Heart right ventricle (tissue), 16 donors: ENCODE measurements around the gene RAB22A. TPM values are rescaled to one million over a fixed set of nuclear protein-coding genes. Genes with fewer than 3 reads are reported as not detected.
"Not testable (repeated sequence)": the region's sequence is repeated elsewhere in the genome, so short reads cannot be mapped to it uniquely, and the experiment has no call there.

Experiments used
- ATAC-seq, 8 donors: fragments of 200-7000 bp; cut with Tn5 transposase; one replicate each; pipeline ENCODE4 v1.9.1; 2020; ENCODE audit warnings: mild to moderate bottlenecking in 8 of 8, moderate library complexity in 8 of 8, moderate number of reproducible peaks in 1 of 8
- DNase-seq, 2 donors: peaks; one replicate each; pipeline ENCODE4 v3.0.0-alpha.2; 2020
- H3K27ac ChIP-seq, 10 donors: fragments of 200-600 bp; sonication (generic) in 2 of 10; one replicate each; pipeline versions ENCODE4 v1.5.0 to v1.8.0; 2020 to 2022; ENCODE audit warnings: mild to moderate bottlenecking in 3 of 10
- H3K27me3 ChIP-seq, 7 donors: fragments of 200-600 bp; one replicate each; pipeline ENCODE4 v1.8.0; 2021 to 2022; ENCODE audit warnings: mild to moderate bottlenecking in 2 of 7
- H3K36me3 ChIP-seq, 9 donors: fragments of 200-600 bp; sonication (generic) in 1 of 9; one replicate each; pipeline versions ENCODE4 v1.5.0 to v1.8.0; 2020 to 2022; ENCODE audit warnings: mild to moderate bottlenecking in 2 of 9
- H3K4me1 ChIP-seq, 9 donors: fragments of 200-600 bp; sonication (generic) in 1 of 9; one replicate each; pipeline versions ENCODE4 v1.5.0 to v1.8.0; 2020 to 2022; ENCODE audit warnings: mild to moderate bottlenecking in 4 of 9
- H3K4me3 ChIP-seq, 10 donors: fragments of 200-600 bp; sonication (generic) in 2 of 10; one replicate each; pipeline versions ENCODE4 v1.5.0 to v1.8.0; 2020 to 2022; ENCODE audit warnings: mild to moderate bottlenecking in 7 of 10, moderate library complexity in 2 of 10
- H3K9me3 ChIP-seq, 11 donors: fragments of 200-600 bp in 10 of 11; sonication (generic) in 2 of 11; one replicate each; pipeline versions ENCODE4 v1.5.0 to v1.8.0; 2013 to 2022; ENCODE audit warnings: mild to moderate bottlenecking in 2 of 11, control low read depth in 1 of 11, moderate library complexity in 1 of 11
- WGBS, 2 donors: extraction: QIAGEN DNeasy Blood & Tissue Kit; methylation state at CpG; one replicate each; pipeline ENCODE4 v1.1.7; 2013; ENCODE audit warnings: inconsistent platforms in 1 of 2; 5-methylcytosine and 5-hydroxymethylcytosine counted together
- intact Hi-C, 10 donors: fragments of 100-400 bp; cut with DNase I; formaldehyde crosslinking; loops; one replicate each; pipeline versions ENCODE4 v1.11.1 to v1.14.2; 2022
- polyA plus RNA-seq, 2 donors: library from polyadenylated mRNA; stranded (reverse); fragments of 200-250 nt; gene quantifications; one replicate each; pipeline ENCODE4 v1.2.3, GENCODE V29; 2013
- total RNA-seq, 10 donors: library from RNA; stranded (reverse); fragmentation: NEBNext Ultra II Directional in 3 of 10; extraction: Animal tissue kit (Norgen Biotek cat#: 25700) in 3 of 10; gene quantifications; one replicate each; pipeline versions ENCODE4 v1.2.1 to v1.2.4, GENCODE V29; 2021 to 2023
- TF ChIP-seq, protein P1 (sequence below), 9 donors: fragments of 200-600 bp; sonication (generic) in 2 of 9; IDR thresholded peaks; one replicate each; pipeline versions ENCODE4 v1.5.0 to v1.8.0; 2021 to 2022; ENCODE audit warnings: antibody characterized with exemption in 9 of 9, mild to moderate bottlenecking in 5 of 9, moderate library complexity in 1 of 9
- donor health status: Arrhythmogenic right ventricular cardiomyopathy.
- donor health status: ischemic (EF 13 %, LVEDD 7.1; RV severe dilation, severe dysfunction).
- donor health status: healthy with polysubstance abuse.
- donor health status: DM: no; HTN: yes; CAD: no.
- donor health status: DM: no; HTN: no; CAD: no.
- donor health status: ischemic (EF 25% LVEDD 6.9; RV normal size, moderate dysfunction).
- donor health status: ischemic (EF 25% LVEDD 5.7; RV mildly dilated, moderate dysfunction).
- donor health status: healthy.
- donor health status: DM: yes; HTN: yes; CAD: no.
- donor health status: Ischemic cardiomyopathy.
- donor health status: ischemic (EF 35%, LVEDD 5.7; RV mildly dilated, moderate dysfunction).
- donor health status: nonischemic (EF 11% LVEDD 7.7; RV severe dilation, severe dysfunction).
- donor health status: DM: yes; HTN: yes; CAD: no.
- donor health status: PGD.
- donor health status: ischemic (EF 29% LVEDD 5.4; RV normal size, mild dysfunction).
- donor health status: nonischemic (EF 23%, LVEDD 6.1; RV moderate dilation, normal function).

Gene RAB22A
- total and polyA plus RNA-seq, 12 donors, result 4.2 to 8.5 (median 6.8) TPM

DNA sequence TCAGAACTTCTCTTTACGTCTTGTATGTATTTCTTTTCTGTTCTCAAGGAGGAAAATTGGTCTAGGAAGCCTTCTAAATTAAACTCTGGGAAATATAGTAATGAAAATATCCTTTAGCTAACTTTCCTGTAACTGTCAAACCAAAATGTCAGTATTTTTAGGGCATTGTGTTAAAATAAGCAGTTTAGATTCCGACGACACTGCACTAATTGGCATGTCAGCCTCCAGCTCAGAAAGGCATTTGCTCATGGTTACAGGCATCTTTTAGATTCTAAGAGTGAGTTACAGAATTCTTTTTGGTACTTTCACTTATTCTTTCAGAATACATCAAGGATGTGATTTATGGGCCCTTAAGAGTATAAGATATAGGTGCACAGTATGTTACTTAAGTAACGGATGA is 53.5 kb downstream of the RAB22A start:
- no peaks in the 10 kb centered on the region for H3K27me3 ChIP-seq
- DNase-seq (no peak), ATAC-seq (no peak)
- no peak overlapping the region for H3K4me3 ChIP-seq
- no peak overlapping the region for H3K27ac ChIP-seq
- intact Hi-C loops, result no loop called here
- TF ChIP-seq, protein P1, sequence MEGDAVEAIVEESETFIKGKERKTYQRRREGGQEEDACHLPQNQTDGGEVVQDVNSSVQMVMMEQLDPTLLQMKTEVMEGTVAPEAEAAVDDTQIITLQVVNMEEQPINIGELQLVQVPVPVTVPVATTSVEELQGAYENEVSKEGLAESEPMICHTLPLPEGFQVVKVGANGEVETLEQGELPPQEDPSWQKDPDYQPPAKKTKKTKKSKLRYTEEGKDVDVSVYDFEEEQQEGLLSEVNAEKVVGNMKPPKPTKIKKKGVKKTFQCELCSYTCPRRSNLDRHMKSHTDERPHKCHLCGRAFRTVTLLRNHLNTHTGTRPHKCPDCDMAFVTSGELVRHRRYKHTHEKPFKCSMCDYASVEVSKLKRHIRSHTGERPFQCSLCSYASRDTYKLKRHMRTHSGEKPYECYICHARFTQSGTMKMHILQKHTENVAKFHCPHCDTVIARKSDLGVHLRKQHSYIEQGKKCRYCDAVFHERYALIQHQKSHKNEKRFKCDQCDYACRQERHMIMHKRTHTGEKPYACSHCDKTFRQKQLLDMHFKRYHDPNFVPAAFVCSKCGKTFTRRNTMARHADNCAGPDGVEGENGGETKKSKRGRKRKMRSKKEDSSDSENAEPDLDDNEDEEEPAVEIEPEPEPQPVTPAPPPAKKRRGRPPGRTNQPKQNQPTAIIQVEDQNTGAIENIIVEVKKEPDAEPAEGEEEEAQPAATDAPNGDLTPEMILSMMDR (IDR thresholded peaks at IDR 0.05), result no peak
- H3K36me3 ChIP-seq, result peaks cover 0 to 92% (median 0%) of the 10 kb centered on the region in 9 donors
- H3K9me3 ChIP-seq, result no peaks in the 10 kb centered on the region
- H3K4me1 ChIP-seq, result peaks cover 0 to 15% (median 11%) of the 10 kb centered on the region in 9 donors
- WGBS, 2 donors, result 94% methylated on average over 4 of the region's 4 CpGs

DNA sequence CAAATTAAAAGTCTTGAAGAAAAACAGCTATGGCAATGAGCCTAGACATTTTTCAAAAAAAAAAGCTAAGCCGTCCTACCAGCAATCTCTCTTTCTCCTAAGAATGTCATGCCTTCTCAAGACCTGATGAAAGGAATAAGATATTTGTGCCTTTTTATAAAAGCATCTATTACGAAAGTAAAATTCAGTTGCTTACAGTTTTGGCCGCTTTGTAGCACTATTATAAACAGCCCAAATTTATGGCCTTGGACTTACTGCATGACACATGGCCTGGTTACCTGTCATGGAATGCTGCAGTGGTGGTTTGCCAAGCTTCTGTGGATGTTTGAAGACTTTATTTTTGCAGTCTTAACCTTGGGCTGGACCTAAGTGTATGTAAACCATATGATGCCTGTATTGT is 57.4 kb downstream of the RAB22A start:
- Histone ChIP-seq H3K36me3 (peaks cover 0 to 60% (median 0%) of the 10 kb centered on the region in 9 donors), H3K4me3 (no peak overlapping the region), H3K9me3 (no peaks in the 10 kb centered on the region), H3K27ac (no peak overlapping the region), H3K27me3 (no peaks in the 10 kb centered on the region), H3K4me1 (no peaks in the 10 kb centered on the region)
- ATAC-seq, result no peak
- intact Hi-C loops, result no loop called here
- WGBS, 2 donors, result 86 to 90% methylated on average over 3 of the region's 3 CpGs
- DNase-seq, result no peak
- TF ChIP-seq, protein P1 (IDR thresholded peaks at IDR 0.05), result no peak

DNA sequence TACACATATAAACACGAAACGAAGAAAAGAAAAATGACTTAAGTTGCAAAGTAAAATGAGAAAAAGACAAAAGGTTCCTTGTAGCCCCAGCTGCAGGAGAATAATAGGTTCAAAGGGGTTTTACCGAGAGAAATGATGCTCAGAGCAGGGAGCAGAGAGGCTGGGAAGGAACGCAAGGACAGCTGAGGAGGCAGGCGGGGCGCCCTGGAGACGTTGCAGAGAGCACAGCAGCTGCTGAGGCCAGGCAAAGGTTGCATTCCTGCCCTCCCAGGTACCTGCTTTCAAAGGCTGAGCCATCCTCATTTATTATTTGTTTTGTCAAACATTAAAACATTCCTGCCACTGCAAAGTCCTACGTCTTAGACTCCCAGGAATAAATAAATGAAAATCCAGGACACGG is 63.3 kb downstream of the RAB22A start:
- H3K4me1 ChIP-seq, result no peaks in the 10 kb centered on the region
- intact Hi-C loops, result no loop called here
- peaks cover 0 to 12% (median 5%) of the 10 kb centered on the region in 7 donors for H3K27me3 ChIP-seq
- peaks cover 0 to 8% (median 0%) of the 10 kb centered on the region in 9 donors for H3K36me3 ChIP-seq
- TF ChIP-seq, protein P1 (IDR thresholded peaks at IDR 0.05), result no peak
- no peaks in the 10 kb centered on the region for H3K9me3 ChIP-seq
- H3K4me3 ChIP-seq, result no peak overlapping the region
- H3K27ac ChIP-seq, result no peak overlapping the region
- no peak for ATAC-seq
- WGBS, 2 donors, result 70 to 71% methylated on average over 9 of the region's 9 CpGs
- no peak for DNase-seq

DNA sequence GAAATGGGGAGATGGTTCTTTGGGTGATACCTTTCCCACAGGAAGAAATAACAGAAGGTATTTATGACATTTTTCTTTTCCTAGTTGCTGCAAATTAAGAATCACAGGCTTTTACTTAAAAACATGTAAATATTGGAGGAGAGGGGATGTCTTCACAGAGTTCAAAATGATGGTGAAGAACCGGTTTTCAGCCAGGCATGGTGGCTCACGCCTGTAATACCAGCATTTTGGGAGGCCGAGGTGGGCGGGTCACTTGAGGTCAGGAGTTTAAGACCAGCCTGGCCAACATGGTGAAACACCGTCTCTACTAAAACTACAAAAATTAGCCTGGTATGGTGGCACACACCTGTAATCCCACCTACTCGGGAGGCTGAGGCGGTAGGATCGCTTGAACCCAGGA is 63.8 kb downstream of the RAB22A start:
- H3K4me3 ChIP-seq, H3K4me1 ChIP-seq, H3K27ac ChIP-seq, H3K36me3 ChIP-seq, ATAC-seq, H3K9me3 ChIP-seq, intact Hi-C loops, DNase-seq: not testable (repeated sequence)
- H3K27me3 ChIP-seq, result peaks cover 0 to 17% (median 7%) of the 10 kb centered on the region in 7 donors
- 93 to 96% methylated on average over 8 of the region's 8 CpGs for WGBS, 2 donors

DNA sequence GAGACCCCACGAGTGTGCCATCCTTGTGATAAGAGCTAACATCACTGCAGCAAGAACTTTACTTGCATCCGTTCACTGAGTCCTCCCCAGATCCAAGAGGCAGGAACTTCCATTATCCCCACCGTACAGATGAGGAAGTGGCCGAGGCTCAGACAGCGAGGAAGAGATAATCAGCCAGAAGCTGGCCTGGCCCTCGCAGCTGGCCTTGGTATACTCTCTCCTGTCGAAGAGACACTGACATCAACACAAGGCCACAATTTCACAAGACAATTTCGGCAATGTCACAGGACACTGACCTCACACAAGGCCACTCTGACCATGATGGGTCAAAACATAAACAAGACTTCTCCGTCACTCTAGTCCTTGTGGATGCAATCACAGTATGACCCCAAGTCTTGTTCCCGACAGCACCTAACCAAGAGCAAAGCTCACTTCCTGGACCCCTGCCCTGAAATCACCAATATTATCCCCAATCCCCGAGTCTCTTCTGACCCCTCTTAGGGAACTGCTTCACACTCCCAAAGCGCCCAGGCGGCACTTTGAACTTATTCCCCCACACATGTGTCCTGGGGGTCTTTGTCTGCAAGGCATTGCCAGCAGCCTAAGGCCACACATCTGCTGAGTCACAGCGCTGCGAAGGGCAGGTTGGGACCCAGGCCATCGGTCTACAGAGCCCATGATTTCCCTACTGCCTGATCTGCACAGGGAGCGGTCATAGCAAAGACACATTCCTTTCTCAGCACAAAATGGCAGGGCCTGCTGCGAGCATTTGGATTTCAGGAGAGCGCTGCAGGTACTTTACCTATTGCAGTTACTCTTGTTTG is 64.7 kb downstream of the RAB22A start:
- Histone ChIP-seq H3K27me3 (peaks cover 0 to 21% (median 7%) of the 10 kb centered on the region in 7 donors), H3K27ac (no peak overlapping the region), H3K4me3 (no peak overlapping the region), H3K9me3 (no peaks in the 10 kb centered on the region), H3K36me3 (no peaks in the 10 kb centered on the region), H3K4me1 (no peaks in the 10 kb centered on the region)
- WGBS, 2 donors, result 75 to 76% methylated on average over 19 of the region's 19 CpGs
- ATAC-seq (no peak), DNase-seq (no peak)
- TF ChIP-seq, protein P1 (IDR thresholded peaks at IDR 0.05), result no peak
- intact Hi-C loops, result no loop called here
